ENCODE results near the gene NFIX. TPM values are rescaled to one million over a fixed set of nuclear protein-coding genes. Genes with fewer than 3 reads are reported as not detected.
A peak's percentile ranks its signal among the peaks of the same experiment; 100 is the strongest.

Gene NFIX
- total and polyA plus RNA-seq, 9 of the 15 experiments (the other 6 are each of a cell fraction or from before 2014, with no cell fraction given), result 0.28 to 26.8 (median 5.4) TPM

DNA sequence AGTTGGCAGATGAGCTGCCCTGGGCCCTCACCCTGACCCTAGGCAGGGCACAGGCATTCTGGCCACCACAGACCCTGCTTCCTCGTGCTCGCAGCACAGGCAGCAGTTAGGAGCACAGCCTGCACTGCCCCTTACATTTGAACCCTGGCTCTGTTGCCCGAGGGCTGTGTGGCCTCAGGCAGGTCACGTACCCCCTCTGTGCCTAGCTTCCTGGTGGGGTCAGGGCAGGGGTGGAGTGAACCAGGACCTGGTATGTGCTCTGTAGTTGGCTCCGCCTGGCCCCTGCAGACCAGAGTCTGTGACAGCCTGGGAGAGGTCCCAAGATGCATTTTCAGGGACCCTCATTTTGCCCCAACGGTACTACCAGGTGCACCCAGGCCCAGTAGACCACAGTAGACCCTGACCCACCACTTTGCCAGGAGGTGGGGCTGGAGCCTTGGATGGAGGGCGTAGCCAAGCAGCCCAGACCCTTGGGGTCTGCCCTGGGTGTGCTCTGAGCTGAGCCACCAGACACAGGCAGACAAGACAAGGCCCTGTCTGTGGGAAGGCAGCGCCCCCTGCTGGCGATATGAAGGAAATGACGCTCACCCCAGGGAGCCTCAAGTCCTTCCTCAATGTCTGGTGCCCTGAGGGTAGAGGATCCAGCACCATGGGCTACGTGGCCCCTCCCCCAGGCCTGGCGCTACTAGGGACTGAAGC is 98.3 kb downstream of the NFIX start (continued):
- TF ChIP-seq KLF13 (tag; IDR thresholded peaks at IDR 0.05; ENCODE audit: borderline replicate concordance, low read depth), result no peak
- no peak for TF ChIP-seq ZZZ3 (IDR thresholded peaks at IDR 0.05)
- TF ChIP-seq ZSCAN32 (CRISPR knock-in tag; IDR thresholded peaks at IDR 0.05), result no peak
- TF ChIP-seq, protein P1, sequence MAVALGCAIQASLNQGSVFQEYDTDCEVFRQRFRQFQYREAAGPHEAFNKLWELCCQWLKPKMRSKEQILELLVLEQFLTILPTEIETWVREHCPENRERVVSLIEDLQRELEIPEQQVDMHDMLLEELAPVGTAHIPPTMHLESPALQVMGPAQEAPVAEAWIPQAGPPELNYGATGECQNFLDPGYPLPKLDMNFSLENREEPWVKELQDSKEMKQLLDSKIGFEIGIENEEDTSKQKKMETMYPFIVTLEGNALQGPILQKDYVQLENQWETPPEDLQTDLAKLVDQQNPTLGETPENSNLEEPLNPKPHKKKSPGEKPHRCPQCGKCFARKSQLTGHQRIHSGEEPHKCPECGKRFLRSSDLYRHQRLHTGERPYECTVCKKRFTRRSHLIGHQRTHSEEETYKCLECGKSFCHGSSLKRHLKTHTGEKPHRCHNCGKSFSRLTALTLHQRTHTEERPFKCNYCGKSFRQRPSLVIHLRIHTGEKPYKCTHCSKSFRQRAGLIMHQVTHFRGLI (CRISPR knock-in tag; IDR thresholded peaks at IDR 0.05), result no peak
- no peak for TF ChIP-seq ETS2 (tag; IDR thresholded peaks at IDR 0.05; ENCODE audit: borderline replicate concordance, poor library complexity, severe bottlenecking)
- no peak for TF ChIP-seq GATAD2A (IDR thresholded peaks at IDR 0.05)
- TF ChIP-seq SP1 (CRISPR knock-in tag; IDR thresholded peaks at IDR 0.05), result peak; percentile 64
- TF ChIP-seq, protein P2, sequence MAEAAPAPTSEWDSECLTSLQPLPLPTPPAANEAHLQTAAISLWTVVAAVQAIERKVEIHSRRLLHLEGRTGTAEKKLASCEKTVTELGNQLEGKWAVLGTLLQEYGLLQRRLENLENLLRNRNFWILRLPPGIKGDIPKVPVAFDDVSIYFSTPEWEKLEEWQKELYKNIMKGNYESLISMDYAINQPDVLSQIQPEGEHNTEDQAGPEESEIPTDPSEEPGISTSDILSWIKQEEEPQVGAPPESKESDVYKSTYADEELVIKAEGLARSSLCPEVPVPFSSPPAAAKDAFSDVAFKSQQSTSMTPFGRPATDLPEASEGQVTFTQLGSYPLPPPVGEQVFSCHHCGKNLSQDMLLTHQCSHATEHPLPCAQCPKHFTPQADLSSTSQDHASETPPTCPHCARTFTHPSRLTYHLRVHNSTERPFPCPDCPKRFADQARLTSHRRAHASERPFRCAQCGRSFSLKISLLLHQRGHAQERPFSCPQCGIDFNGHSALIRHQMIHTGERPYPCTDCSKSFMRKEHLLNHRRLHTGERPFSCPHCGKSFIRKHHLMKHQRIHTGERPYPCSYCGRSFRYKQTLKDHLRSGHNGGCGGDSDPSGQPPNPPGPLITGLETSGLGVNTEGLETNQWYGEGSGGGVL (CRISPR knock-in tag; IDR thresholded peaks at IDR 0.05), result no peak
- no peak for TF ChIP-seq HOXB6 (CRISPR knock-in tag; IDR thresholded peaks at IDR 0.05; ENCODE audit: borderline replicate concordance)
- TF ChIP-seq LCOR (CRISPR knock-in tag; IDR thresholded peaks at IDR 0.05), result no peak
- no peak for TF ChIP-seq CBX1 (IDR thresholded peaks at IDR 0.05; ENCODE audit: low read depth)
- no peak for TF ChIP-seq ZNF695 (CRISPR knock-in tag; IDR thresholded peaks at IDR 0.05)
- TF ChIP-seq ATF7 (IDR thresholded peaks at IDR 0.05), result peak; percentile 62; the same call in 1 of the 2 replicates
- TF ChIP-seq ZNF77 (CRISPR knock-in tag; IDR thresholded peaks at IDR 0.05), result no peak
- no peak for TF ChIP-seq ZNF121 (CRISPR knock-in tag; conservative IDR thresholded peaks at IDR 0.05)
- peak; percentile 92 for TF ChIP-seq CREM (IDR thresholded peaks at IDR 0.05; ENCODE audit: low read depth)
- no peak for TF ChIP-seq TEAD4 (IDR thresholded peaks at IDR 0.05; ENCODE audit: low read length)
- TF ChIP-seq TEAD4 (CRISPR knock-in tag; IDR thresholded peaks at IDR 0.05; ENCODE audit: borderline replicate concordance), result no peak
- no peak for TF ChIP-seq KAT8 (IDR thresholded peaks at IDR 0.05; ENCODE audit: low read depth)
- TF ChIP-seq TFAM (CRISPR knock-in tag; conservative IDR thresholded peaks at IDR 0.05), result no peak
- no peak for TF ChIP-seq TARDBP (IDR thresholded peaks at IDR 0.05)
- TF ChIP-seq RBM39 (optimal IDR thresholded peaks at IDR 0.05; ENCODE audit: low read depth, low read length), result no peak
- no peak for TF ChIP-seq CBX2 (IDR thresholded peaks at IDR 0.05; ENCODE audit: insufficient read depth, low read length, poor library complexity, severe bottlenecking)
- TF ChIP-seq, protein P3, sequence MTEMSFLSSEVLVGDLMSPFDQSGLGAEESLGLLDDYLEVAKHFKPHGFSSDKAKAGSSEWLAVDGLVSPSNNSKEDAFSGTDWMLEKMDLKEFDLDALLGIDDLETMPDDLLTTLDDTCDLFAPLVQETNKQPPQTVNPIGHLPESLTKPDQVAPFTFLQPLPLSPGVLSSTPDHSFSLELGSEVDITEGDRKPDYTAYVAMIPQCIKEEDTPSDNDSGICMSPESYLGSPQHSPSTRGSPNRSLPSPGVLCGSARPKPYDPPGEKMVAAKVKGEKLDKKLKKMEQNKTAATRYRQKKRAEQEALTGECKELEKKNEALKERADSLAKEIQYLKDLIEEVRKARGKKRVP (CRISPR knock-in tag; IDR thresholded peaks at IDR 0.05), result no peak
- no peak for TF ChIP-seq RFX1 (IDR thresholded peaks at IDR 0.05)
- TF ChIP-seq ZNF41 (CRISPR knock-in tag; conservative IDR thresholded peaks at IDR 0.05), result no peak
- TF ChIP-seq HDGF (IDR thresholded peaks at IDR 0.05), result peak; percentile 21; the same call in 1 of the 2 replicates
- no peak for TF ChIP-seq GTF2E2 (tag; IDR thresholded peaks at IDR 0.05)
